GM18517 (cell line): ENCODE measurements around the gene COL18A1.
"Not testable (repeated sequence)": the region's sequence is repeated elsewhere in the genome, so short reads cannot be mapped to it uniquely, and the experiment has no call there.

Experiments used
- ATAC-seq: cut with Tn5 transposase; IDR thresholded peaks from one replicate; pipeline ENCODE4 v1.9.1; 2021; ENCODE audit warnings: mild to moderate bottlenecking, moderate library complexity; ENCODE audit not compliant: unreplicated experiment

Gene COL18A1

DNA sequence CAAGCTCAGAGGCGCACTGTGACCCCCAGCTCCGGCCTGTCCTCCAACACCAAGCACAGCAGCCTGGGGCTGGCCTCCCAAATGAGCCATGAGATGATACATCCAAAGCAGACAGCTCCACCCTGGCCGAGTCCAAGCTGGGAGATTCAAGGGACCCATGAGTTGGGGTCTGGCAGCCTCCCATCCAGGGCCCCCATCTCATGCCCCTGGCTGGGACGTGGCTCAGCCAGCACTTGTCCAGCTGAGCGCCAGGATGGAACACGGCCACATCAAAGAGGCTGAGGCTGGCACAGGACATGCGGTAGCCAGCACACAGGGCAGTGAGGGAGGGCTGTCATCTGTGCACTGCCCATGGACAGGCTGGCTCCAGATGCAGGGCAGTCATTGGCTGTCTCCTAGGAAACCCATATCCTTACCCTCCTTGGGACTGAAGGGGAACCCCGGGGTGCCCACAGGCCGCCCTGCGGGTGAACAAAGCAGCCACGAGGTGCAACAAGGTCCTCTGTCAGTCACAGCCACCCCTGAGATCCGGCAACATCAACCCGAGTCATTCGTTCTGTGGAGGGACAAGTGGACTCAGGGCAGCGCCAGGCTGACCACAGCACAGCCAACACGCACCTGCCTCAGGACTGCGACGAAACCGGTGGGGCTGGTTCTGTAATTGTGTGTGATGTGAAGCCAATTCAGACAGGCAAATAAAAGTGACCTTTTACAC lies 108.2 kb downstream of the COL18A1 start:
- no peak for ATAC-seq

DNA sequence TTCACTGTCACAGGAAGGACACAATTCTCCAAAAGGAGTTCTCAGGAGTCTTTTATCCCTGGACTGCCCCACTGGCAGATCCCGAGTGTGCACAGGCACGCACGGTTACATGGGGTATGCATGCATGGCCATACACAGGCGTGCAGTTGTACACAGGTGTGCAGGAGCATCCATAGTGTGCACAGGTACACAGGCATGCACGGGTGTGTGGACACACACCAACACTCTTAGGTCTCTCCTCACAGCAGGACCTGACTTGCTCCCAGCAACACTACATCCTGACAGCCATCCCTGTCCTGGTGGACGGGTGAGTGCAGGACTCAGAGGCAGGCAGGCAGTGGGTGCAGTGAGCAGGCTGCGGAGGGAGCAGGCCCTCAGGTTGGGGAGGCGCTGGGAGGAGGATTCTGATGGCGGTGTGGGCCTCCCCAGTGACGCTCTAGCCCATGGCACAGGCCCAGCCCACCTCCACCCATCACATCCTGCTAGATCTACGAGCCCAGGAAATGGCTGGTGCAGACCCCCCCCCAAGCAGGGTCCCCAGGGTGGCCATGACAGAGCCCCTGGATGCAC lies 108.9 kb downstream of the COL18A1 start:
- no peak for ATAC-seq

DNA sequence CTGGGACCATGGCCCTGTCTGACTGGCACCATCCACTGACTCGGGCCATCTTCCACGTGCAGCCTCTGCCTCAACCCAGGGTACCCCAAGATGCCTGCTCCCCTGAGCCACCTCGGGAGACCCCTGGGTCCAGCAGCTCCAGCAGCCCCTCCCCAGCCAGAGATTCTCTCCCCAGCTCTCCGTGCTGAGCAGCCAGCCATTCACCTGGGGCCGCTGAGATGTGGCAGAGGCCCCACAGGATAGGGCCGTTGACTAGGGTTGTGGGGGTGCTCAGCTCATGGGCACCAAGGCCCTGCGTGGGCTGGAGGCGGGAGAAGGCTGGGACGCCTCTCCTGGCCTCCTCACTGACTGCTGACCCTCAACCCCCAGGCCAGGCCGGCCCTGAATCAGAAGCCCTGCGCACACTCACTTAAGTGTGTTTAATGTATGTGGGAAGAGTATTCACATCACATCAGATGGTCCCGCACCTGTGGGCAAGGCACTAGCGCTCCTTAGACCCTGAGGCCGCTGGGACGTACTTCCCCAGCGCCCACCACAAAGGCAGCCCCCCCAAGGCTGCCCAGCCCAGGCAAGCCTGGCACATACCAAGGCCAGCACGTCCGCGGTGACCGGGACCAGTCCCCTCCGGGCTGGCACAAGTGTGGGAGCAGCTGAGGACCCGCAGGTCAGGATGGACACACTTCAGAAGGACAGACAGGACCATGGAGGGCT lies 109.5 kb downstream of the COL18A1 start:
- ATAC-seq, result no peak

DNA sequence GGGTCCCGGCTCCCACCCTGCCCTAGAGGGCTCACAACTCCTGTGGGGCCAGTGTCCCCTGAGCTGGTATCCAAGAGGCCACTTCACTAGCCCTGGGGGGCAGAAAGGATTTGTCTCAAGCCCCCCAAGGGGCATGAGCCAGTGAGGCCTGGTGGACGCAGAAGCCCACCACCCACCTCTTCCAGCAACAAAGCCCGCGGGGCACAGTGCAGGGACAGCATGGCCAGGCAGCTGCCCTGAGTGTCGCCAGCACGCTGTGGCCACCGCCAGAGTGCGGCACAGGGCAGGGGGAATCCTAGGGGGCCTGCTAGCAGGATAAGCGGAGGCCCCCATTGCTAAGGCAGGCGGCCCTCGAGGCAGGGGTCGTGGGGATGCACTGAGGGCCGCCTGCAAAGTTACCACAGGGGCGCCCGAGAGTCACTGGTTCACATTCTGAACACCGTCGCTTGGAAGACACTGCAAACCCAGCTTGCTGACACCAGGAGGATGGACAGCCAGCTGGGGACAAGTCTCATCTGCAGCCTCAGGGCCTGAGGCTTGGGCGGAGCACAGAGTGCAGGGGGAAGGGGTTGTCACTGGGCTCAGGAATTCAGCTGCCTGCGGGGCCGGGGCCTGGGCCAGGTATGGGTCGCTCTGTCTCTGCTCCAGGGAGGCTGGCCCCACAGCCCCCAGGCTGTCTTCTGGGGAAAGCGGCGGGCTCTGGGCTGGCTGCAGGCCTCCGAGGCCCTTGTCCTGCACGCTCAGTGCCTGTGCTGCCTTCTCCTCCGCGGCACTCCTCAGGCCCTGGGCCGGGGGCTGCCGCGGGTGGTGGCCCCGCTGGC lies 110.5 kb downstream of the COL18A1 start:
- no peak for ATAC-seq

DNA sequence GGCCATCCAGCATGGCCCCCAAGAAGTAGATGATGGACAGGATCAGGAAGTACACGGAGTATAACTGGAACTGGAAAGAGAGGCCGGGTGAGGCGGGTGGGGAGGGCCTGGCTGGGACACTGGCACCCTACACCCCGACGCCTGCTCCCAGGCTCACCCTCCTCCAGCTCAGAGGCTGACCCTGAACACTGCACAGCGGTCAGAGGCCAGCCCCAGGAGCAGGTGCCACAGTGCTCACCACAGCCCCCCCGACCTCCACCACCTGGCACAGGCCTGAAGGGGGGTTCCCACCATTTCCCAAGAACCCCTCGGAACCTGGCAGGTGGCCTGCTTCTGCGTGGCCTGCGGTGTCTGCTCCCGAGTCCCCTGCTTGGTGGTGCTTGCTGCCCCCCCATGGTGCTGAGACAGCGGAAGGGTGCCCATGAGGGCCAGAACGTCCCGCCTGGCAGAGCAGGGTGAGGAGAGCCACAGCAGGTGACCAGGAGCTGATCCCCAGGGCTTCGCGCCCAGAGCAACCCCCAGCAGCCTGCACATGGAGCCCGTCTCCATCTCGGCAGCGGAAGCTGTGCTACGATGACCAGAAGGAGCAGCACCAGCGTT lies 111.2 kb downstream of the COL18A1 start:
- ATAC-seq, result no peak

DNA sequence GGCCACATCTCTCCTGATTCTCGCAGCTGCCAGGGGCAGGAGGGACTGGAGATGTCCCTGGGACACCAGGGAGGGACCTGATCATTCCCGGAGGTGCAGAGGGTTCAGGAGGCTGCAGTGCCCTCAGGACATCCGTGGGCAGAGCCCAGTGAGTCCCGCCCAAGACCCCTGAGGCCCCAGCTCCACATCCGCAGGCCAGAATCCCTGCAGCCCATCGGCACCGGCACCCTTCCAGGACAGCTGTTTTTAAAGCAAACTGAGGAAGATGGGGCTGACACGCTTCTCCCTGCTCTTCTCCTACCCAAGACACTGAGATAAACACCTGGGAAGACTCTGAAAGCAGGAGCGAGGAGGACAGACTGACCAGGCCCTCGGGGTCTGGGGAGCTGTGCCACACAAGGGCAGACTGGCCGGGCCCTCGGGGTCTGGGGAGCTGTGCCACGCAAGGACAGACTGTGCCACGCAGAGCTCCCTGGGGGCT lies 111.7 kb downstream of the COL18A1 start:
- no peak for ATAC-seq

DNA sequence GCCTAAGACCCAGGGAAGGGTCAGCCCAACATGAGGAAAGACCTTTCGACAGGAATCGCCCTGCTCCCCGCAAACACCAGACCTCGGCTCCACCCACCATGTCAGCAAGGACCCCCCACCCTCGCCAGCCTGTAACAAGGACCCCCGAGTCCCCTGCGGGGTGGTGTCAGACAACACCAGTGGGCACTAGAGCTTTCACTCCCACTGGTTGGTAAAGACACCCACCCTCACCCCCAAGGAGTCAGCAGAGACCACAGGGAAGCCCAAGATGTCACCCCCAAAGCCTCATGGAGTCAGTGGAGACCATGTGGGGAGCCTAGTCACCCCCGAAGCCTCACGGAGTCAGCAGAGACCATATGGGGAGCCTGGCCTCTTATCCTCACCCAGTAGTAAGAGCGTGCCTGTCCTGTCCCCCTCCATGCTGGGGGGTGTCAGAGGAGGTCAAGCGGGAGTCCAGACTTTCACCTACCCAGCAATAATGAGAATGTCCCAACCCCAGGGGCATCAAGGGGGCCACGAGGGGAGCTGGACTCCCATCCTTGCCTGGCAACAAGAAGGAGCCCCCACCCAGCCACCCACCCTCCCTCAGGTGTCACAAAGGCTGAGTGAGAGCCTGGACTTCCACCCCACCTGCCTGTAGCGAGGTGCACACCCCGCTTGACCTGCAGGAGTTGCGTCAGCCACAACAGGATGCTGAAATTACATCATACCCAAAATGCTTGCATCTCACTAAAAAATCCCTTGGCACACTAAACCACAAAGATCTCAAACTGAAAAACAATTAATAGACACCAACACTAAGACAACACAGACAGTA lies 112.5 kb downstream of the COL18A1 start:
- ATAC-seq, result no peak

DNA sequence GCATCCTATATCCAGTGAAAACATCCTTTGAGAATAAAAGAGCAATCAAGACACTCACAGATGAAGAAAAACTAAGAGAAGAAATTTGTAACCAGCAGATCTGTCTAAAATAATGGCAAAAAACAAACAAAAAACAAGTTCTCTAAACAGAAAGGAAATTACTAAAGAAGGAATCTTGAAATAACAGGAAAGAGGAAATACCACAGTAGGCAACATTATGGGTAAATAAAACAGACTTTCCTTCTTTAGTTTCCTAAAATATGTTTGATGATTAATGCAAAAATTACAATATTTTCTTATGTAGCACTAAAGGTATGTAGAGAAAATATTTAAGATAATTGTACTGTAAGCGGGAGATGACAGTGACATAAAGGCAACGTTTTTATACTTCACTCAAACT lies 113.8 kb downstream of the COL18A1 start:
- ATAC-seq, result no peak

DNA sequence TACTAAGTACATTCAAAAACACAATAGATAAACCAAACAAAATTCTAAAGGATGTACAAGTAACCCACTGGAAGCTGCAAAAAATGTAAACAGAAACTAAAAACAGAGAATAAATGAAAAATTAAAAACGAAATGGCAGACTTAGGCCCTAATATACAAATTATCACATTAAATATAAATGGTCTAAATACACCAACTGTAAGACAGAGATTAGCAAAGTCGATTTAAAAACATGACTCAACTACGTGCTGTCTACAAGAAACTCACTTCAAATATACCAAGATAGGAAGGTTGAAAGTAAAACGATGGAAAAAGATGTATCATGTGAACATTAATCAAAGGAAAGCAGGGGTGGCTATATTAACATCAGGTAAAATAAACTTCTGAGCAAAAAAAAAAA lies 114.2 kb downstream of the COL18A1 start:
- no peak for ATAC-seq

DNA sequence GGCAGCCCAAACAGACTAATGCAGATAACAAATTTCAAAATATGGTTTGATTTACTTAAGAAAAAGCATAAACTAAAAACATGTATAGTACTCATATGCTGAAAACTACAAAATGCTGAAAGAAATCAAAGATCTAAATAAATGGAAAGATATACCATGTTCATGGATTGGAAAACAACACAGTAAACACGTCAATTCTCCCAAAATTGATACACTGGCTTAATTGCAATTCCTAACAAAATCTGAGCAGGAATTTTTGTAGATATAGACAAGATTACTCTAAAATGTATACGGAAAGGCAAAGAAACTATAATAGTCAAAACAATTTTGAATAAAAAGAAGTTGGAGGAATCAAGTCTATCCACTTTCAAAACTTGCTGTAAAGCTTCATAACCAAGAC lies 116.3 kb downstream of the COL18A1 start:
- no peak for ATAC-seq

DNA sequence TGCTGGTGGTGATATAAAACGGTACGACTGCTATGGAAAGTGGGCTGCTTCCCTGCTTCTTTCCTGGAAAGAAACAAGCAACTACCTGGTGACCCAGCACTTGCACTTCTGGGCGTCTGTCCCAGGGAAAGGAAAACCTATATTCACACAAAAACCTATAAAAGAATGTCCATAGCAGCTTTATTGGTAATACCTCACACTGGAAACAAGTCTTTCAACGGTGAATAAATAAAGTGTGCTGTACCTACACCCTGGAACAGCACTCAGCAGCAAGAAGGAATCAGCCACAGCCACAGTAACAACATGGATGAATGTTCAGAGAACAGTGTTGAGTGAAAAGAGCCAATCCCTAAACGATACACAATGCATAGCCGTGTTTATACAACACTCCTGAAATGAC lies 117.4 kb downstream of the COL18A1 start:
- no peak for ATAC-seq

DNA sequence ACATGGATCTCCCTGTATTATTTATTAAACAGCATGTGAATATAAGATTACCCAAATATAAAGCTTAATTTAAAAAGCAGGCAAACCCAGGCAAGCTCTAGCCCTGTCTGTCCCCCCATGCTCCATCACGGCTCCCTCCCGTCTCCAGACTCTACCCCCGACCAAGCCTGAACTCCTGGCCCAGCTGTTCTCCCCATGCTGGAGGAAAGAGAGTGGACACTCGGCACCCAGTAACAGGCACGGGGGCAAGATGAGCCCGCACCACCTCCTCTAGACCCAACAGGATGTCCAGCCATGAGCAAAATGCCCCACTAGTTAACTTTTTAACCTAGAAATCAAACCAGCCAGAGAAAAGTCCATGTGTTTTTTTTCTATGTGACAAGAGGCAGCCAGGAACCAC lies 118.0 kb downstream of the COL18A1 start:
- no peak for ATAC-seq

DNA sequence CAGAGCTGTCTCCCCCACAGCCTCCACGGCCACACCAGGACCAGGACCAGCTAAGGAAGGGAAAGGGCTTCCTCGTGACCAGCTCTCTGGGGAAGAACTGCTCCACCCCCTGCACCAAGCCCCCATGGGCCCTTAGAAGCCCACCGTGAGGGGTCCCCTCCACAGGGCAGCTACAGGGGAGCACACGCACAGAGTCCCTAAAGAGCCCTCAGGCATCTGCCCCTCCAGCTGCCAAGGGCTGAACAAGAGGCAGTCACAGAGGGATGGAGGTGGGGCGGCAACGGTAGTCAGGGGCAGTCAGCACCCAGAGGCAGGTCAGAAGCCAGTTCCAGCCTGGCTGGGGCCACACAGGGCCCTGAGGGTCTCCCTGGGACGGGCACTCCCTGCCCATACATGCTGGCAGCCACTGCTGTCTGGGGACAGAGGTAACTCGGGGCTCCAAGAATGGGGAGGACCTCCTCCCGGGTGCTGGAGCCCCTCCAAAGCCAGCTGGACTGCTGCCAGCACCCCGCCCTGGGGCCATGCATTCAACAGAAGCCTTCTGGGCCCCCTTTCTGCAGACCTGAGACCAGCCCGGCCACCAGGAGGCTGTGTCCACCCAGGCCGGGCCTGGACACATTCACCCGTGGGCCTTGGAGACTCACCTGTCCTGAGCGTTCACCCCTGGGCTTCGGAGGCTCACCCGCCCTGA lies 118.6 kb downstream of the COL18A1 start:
- no peak for ATAC-seq

DNA sequence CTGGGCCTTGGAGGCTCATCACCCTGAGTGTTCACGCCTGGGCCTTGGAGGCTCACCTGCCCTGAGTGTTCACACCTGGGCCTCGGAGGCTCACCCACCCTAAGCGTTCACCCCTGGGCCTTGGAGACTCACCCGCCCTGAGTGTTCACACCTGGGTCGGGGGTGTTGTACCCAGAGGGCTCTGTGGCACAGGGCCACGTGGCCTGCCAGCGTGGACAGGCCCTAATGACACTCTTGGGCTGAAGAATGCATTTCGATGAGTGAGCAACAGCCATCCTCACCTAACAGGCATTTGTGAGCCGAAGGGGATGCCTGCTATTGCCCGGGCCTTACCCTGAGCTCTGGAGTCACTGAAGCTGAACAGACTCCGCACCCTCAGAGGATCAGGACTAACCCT lies 119.8 kb downstream of the COL18A1 start:
- no peak for ATAC-seq

DNA sequence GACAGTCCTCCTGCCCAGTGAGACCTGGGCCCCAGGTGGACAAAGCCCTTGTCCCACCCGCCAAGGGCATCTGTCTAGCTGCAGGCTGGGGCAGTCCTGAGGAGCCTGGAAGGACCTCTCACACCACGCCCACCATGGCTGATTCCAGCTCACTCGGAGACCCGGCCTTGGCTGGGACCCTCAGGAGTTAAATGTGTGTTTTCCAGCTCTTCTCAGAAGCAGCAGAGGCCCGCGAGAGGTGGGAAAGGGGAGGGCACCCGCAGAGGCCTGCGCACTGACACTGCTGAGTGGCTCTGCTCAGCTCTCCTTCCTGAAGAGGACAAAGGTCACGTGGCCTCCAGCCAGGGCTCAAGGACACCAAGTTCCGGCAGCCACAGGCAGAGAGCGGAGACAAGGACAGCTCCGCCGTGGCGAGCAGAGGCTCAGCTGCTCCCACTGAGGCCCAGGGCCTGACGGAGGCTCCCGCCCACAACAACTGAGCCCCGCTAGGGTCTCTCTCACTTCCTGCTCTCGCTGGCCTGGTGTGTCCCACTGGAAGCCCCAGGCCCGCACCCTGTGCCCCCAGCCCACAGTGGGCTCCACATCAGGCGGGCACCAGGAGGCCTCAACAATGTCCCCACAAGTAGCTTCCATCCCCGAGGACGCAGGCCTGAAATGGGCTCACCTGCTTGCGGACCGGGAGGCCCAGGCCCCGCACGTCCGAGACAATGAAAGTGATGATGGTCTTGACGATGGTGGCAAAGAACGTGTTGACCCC lies 120.4 kb downstream of the COL18A1 start:
- no peak for ATAC-seq

DNA sequence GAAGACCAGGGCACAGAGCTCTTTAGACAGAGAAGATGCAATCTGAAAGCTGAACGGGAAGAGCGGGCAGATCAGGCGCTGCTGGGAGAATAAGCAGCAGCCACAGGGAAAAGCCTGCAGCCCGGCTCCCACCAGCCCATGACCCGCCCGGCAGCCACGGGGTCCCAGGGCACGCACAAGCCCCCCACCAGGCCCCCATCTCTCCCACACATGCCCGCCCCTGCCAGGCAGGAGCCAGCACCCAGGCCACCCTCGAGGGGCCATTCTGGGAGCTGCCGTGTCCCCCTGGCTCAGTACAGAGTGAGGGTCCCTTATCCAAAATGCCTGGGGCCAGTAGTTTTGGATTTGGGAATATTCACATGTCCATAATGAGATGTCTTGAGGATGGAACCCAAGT lies 120.9 kb downstream of the COL18A1 start:
- no peak for ATAC-seq

DNA sequence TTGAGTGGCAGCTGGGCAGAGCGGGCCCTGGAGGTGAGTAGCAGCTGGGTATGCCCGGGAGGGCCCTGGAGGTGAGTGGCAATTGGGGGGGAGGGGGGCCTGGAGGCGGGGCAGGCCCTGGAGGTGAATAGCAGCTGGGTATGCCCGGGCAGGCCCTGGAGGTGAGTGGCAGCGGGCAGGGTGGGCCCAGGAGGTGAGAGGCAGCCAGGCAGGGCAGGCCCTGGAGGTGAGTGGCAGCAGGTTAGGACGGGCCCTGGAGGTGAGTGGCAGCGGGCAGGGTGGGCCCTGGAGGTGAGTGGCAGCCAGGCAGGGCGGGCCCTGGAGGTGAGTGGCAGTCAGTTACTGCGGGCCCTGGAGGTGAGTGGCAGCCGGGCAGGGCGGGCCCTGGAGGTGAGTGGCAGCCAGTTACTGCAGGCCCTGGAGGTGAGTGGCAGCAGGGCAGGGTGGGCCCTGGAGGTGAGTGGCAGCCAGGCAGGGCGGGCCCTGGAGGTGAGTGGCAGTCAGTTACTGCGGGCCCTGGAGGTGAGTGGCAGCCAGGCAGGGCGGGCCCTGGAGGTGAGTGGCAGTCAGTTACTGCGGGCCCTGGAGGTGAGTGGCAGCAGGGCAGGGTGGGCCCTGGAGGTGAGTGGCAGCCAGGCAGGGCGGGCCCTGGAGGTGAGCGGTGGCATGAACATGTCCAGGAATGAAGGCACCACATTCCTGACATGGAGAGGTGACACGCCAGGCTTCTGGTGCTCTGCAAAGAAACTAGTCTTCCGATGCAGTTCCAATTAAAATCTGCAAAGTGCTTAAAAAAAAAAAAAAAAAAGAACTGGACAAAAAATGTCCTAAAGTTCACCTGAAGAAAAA lies 122.4 kb downstream of the COL18A1 start:
- not testable (repeated sequence) for ATAC-seq
